GM12865 (cell line): ENCODE results near the gene RADIL.

Experiments
- DNase-seq: peaks from one replicate; pipeline ENCODE4 v3.0.0; 2010; ENCODE audit warnings: low read depth
- H3K4me3 ChIP-seq: 2 replicates; pipeline ENCODE4 v1.5.1; 2011; ENCODE audit warnings: mild to moderate bottlenecking, low read depth, low read length, control low read depth
- CTCF ChIP-seq: IDR thresholded peaks from 2 replicates; pipeline ENCODE4 v1.5.1; 2011; ENCODE audit warnings: low read length, control low read depth, low read depth, inconsistent platforms; ENCODE audit not compliant: insufficient read depth; ENCODE audit errors: missing control alignments

The RADIL gene

GRCh38 chr7:4883372-4884144, at the start of gene RADIL:
Gene RADIL (minus strand): TSS chr7:4883716. CDS start chr7:4878139, 5,577 bp downstream.
- peak; percentile 20 for TF ChIP-seq CTCF
- H3K4me3 ChIP-seq = no peak within 1 kb of the TSS
- peak; percentile 57 for DNase-seq

DNA sequence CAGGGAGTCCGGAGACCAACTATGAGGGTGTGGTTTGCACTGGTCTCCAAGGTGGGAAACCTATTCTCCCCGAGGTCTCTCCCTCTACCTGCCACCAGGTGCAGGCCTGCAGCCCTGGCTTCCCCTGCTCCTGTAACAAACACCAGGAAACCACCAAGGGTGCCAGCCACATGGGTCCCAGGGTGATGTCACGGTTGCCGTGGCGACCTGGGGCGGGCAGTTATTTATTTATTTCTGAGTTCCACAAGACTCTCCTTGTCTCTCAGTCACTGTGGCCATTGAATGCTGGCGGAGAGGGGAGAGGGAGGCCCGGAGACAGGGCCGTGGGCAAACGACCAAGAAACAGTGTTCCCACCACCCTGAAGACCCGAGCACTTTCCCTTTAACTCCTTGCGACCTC, 48.4 kb upstream of the RADIL start:
- no peak overlapping the region for H3K4me3 ChIP-seq
- DNase-seq = peak; percentile 9
- no peak for TF ChIP-seq CTCF

DNA sequence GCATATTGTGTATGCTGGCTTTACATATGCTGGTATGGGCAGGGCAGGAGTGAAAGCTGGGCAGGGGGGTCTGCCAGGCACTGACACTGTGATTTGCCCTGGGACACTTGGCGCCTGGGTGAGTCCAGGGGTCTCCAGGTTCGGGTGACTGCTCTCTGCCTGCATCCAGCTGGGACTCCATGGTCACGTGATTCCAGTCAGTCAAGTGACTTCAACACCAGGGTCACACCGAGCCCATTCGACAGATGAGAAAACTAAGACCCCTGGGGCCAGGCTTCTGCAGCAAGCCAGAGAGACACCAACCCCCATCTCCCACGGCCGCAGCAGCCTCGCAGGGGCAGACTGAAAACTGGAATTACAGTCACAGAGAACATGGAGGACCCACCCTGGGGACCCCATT, 45.5 kb upstream of the RADIL start:
- no peak overlapping the region for H3K4me3 ChIP-seq
- DNase-seq = no peak
- TF ChIP-seq CTCF = no peak

- TF ChIP-seq CTCF = no peak
- DNase-seq = no peak
- no peak overlapping the region for H3K4me3 ChIP-seq
These were observed 44.9 kb upstream of the RADIL start for GRCh38 chr7:4928445-4928844.

DNA sequence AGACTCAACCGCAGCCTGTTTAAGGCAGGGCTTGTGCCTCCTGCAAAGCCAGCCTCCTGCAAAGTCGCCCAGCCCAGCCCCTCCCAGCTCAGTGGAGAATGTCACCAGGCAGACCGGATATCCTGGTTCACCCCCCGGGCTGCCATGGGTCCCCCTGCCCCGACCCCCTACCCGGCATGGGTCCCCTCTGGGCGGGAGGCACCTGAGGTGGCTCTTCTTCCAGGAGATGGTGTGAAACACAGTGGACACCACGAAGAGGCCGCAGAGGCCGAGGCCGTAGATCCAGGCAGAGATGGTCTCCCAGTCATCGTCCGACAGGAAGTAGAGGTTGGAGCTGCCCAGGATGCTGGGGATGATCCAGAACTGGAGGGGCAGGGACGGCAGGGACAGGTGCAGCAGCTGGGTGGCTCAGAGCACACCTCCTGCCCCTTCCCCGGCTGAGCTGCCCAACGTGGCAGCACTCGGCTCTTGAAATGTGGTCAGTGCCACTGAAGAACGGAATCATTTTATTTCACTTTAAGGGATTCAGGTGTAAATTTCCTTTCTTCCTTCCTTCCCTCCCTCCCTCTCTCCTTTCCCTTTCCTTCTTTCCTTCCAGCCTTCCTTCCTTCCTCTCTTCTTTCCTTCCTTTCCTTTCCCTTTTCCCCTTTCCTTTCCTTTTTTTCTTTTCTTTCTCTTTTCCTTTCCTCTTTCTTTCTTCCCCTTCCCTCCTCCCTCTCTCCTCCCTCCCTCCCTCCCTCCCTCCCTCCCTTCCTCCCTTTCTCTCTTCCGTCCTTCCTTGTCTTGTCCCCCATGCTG, 36.7 kb upstream of the RADIL start:
- no peak overlapping the region for H3K4me3 ChIP-seq
- TF ChIP-seq CTCF = no peak
- DNase-seq = no peak

DNA sequence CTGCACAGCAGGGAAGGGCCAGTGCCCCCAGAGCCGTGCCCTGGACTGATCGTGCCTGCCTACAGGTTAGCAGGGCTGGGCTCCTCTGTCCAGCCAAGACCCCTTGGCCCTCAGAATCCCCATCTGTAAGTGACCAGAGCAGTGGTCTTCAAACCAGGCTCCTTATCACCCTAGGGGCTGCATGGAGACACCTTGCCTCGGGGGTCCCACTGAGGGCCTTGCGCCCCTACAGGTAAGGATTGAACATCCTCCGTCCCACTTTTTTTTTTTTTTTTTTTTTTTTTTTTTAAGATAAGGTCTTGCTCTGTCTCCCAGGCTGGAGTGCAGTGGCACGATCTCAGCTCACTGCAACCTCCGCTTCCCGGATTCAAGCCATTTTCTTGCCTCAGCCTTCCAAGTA, 32.6 kb upstream of the RADIL start:
- no peak overlapping the region for H3K4me3 ChIP-seq
- no peak for TF ChIP-seq CTCF
- DNase-seq = no peak
